K562 (cell line): ENCODE measurements around the gene TLE3. TPM values are rescaled to one million over a fixed set of nuclear protein-coding genes. Genes with fewer than 3 reads are reported as not detected.

Experiments used
- ATAC-seq: fragments of 200-7000 bp; cut with Tn5 transposase; 3 replicates; pipeline ENCODE4 v1.9.1; 2020; ENCODE audit warnings: moderate library complexity
- BruUV-seq: library from RNA; stranded (reverse); fragments of 400-500 nt; replicated peaks from 2 replicates; lab custom pipeline; 2021; lab: Mats Ljungman, UMichigan
- CTCF ChIA-PET: fragments of 300-600 bp; formaldehyde crosslinking; extraction: SDS; loops from one replicate; lab custom pipeline; 2021; ENCODE audit warnings: low intra/inter-chr PET ratio; lab: Yijun Ruan, JAX
- POLR2A ChIA-PET: fragments of 300-600, 350-650 bp; sonication (Branson Sonifier 250); formaldehyde crosslinking; extraction: SDS; loops from one replicate; lab custom pipeline; 2021; ENCODE audit warnings: antibody characterized with exemption, inconsistent platforms; lab: Yijun Ruan, JAX
- DNase-seq, 4 experiments: peaks; one replicate each; pipeline versions ENCODE4 v3.0.0 to v3.0.0-alpha.2; 2011 to 2018; ENCODE audit warnings: low spot score in 3 of 4, mixed read lengths in 3 of 4; ENCODE audit errors: extremely low read depth in 1 of 4
- FAIRE-seq: peaks from 2 replicates; lab custom pipeline; 2011; peaks lifted over from hg19 to GRCh38; lab: Jason Lieb, UNC
- H2AFZ ChIP-seq: 2 replicates; pipeline ENCODE4 v1.6.0; 2011; ENCODE audit warnings: low read depth, low read length, control low read depth, inconsistent platforms
- H3K27ac ChIP-seq: fragments of 200-600 bp; 3 replicates; pipeline ENCODE4 v1.8.0; 2011; ENCODE audit warnings: low read depth, mild to moderate bottlenecking, control low read depth, inconsistent platforms, low read length, moderate library complexity, mixed read lengths; ENCODE audit errors: extremely low read depth
- H3K27me3 ChIP-seq, 2 experiments: fragments of 300-600 bp in 1 of 2; 2 replicates in 1 of 2; 3 replicates in 1 of 2; pipeline versions ENCODE4 v1.6.0 to v1.8.0; 2011; ENCODE audit warnings: inconsistent platforms in 2 of 2, low read length in 2 of 2, mild to moderate bottlenecking in 1 of 2, mixed read lengths in 1 of 2, moderate library complexity in 1 of 2; ENCODE audit not compliant: control insufficient read depth in 2 of 2, insufficient read depth in 2 of 2
- H3K36me3 ChIP-seq: fragments of 300-600 bp; 3 replicates; pipeline ENCODE4 v1.8.0; 2011; ENCODE audit warnings: mild to moderate bottlenecking, low read length, inconsistent platforms; ENCODE audit not compliant: control insufficient read depth, insufficient read depth
- H3K4me1 ChIP-seq, 2 experiments: fragments of 200-600 bp in 1 of 2; replicated peaks in 1 of 2; 2 replicates in 1 of 2; 3 replicates in 1 of 2; pipeline versions ENCODE4 v1.5.1 to v1.8.0; 2011; ENCODE audit warnings: inconsistent platforms in 2 of 2, low read length in 2 of 2, mild to moderate bottlenecking in 1 of 2, mixed read lengths in 1 of 2, moderate library complexity in 1 of 2; ENCODE audit not compliant: control insufficient read depth in 2 of 2, insufficient read depth in 2 of 2
- H3K4me2 ChIP-seq: 2 replicates; pipeline ENCODE4 v1.6.1; 2011; ENCODE audit warnings: low read length, control low read depth, inconsistent platforms, mixed read lengths; ENCODE audit not compliant: insufficient read depth
- H3K4me3 ChIP-seq: fragments of 200-600 bp; sonication (generic), shearing (Covaris generic); 2 replicates; pipeline ENCODE4 v1.5.1; 2016; ENCODE audit warnings: control low read depth, inconsistent platforms
- H3K79me2 ChIP-seq: fragments of 200-600 bp; 3 replicates; pipeline ENCODE4 v1.8.0; 2011; ENCODE audit warnings: low read length, inconsistent platforms; ENCODE audit not compliant: control insufficient read depth, insufficient read depth
- H3K9ac ChIP-seq, 2 experiments: 2 replicates each; pipeline versions ENCODE4 v1.6.0 to v1.6.1; 2011; ENCODE audit warnings: low read depth in 2 of 2, low read length in 2 of 2, control low read depth in 1 of 2, inconsistent platforms in 1 of 2, mild to moderate bottlenecking in 1 of 2, mixed read lengths in 1 of 2; ENCODE audit not compliant: insufficient read depth in 1 of 2
- H3K9me1 ChIP-seq: one replicate; pipeline ENCODE4 v1.6.0; 2011; ENCODE audit warnings: inconsistent platforms, mild to moderate bottlenecking, low read length, moderate library complexity; ENCODE audit not compliant: control insufficient read depth, insufficient read depth
- H3K9me3 ChIP-seq: replicated peaks from 2 replicates; pipeline ENCODE4 v1.5.1; 2011; ENCODE audit warnings: low read depth, low read length, inconsistent platforms; ENCODE audit not compliant: control insufficient read depth, insufficient read depth
- H4K20me1 ChIP-seq: replicated peaks from 2 replicates; pipeline ENCODE4 v1.6.1; 2011; ENCODE audit warnings: low read length, inconsistent platforms, mixed read lengths; ENCODE audit not compliant: control insufficient read depth, insufficient read depth
- BRD4 ChIP-seq: fragments of 200-600 bp; sonication (generic); IDR thresholded peaks from 2 replicates; pipeline ENCODE4 v1.6.1; 2017; ENCODE audit warnings: inconsistent platforms
- HDAC8 ChIP-seq: fragments of 450-650 bp; IDR thresholded peaks from 2 replicates; pipeline ENCODE4 v1.6.1; 2016; ENCODE audit warnings: mild to moderate bottlenecking, missing genetic modification characterization, moderate library complexity, missing compliant biosample characterization
- ILK ChIP-seq: fragments of 450-650 bp; IDR thresholded peaks from 2 replicates; pipeline ENCODE4 v1.6.1; 2016; ENCODE audit warnings: missing genetic modification characterization, low read depth, mild to moderate bottlenecking, missing compliant biosample characterization, moderate library complexity, borderline replicate concordance
- MYC ChIP-seq, 2 experiments: fragments of 250-450 bp in 1 of 2; sonication (Bioruptor Pico) in 1 of 2; IDR thresholded peaks; 2 replicates each; pipeline versions ENCODE4 v1.5.1 to v1.6.1; 2012 to 2021; ENCODE audit warnings: low read depth in 2 of 2, borderline replicate concordance in 1 of 2, improper control_type of control experiment in 1 of 2, low read length in 1 of 2, mild to moderate bottlenecking in 1 of 2, moderate library complexity in 1 of 2
- PHB ChIP-seq: fragments of 250-450 bp; sonication (Bioruptor Pico); IDR thresholded peaks from 2 replicates; pipeline ENCODE4 v1.5.0; 2021
- SMAD4 ChIP-seq: fragments of 250-450 bp; sonication (Bioruptor Pico); conservative IDR thresholded peaks from 2 replicates; pipeline ENCODE4 v1.8.0; 2021; ENCODE audit warnings: inconsistent platforms, mild to moderate bottlenecking, moderate library complexity
- SREBF2 ChIP-seq: sonication (generic); formaldehyde crosslinking; IDR thresholded peaks from 2 replicates; pipeline ENCODE4 v1.4.0; 2020; ENCODE audit warnings: mild to moderate bottlenecking, missing genetic modification reagents
- SRSF7 ChIP-seq: fragments of 200-400 bp; formaldehyde crosslinking; optimal IDR thresholded peaks from 2 replicates; pipeline ENCODE3; 2017; ENCODE audit warnings: mild to moderate bottlenecking, low read depth, low read length
- ZC3H4 ChIP-seq: sonication (generic); formaldehyde crosslinking; IDR thresholded peaks from 2 replicates; pipeline ENCODE4 v1.9.0; 2021; ENCODE audit warnings: missing genetic modification reagents, borderline replicate concordance
- ZNF175 ChIP-seq: fragments of 200-800 bp; sonication (Bioruptor generic); IDR thresholded peaks from 2 replicates; pipeline ENCODE4 v1.6.1; 2016; ENCODE audit warnings: low read depth, mild to moderate bottlenecking, missing genetic modification characterization, missing compliant biosample characterization
- ZNF263 ChIP-seq: sonication (generic); formaldehyde crosslinking; IDR thresholded peaks from 2 replicates; pipeline ENCODE4 v1.8.0; 2022; ENCODE audit warnings: mild to moderate bottlenecking, missing genetic modification reagents, borderline replicate concordance
- ZNF280A ChIP-seq: fragments of 450-650 bp; IDR thresholded peaks from 2 replicates; pipeline ENCODE4 v1.6.1; 2018; ENCODE audit warnings: mild to moderate bottlenecking, low read depth; ENCODE audit not compliant: partially characterized antibody
- ZNF583 ChIP-seq: fragments of 250-450 bp; sonication (Bioruptor Pico); IDR thresholded peaks from 2 replicates; pipeline ENCODE4 v1.4.0; 2020
- WGBS: fragments of 100-300 bp; shearing (Covaris generic); methylation state at CpG from one replicate; pipeline ENCODE4 v1.1.6; 2016; ENCODE audit warnings: low coverage, mixed read lengths; ENCODE audit not compliant: insufficient coverage; ENCODE audit errors: missing lambda C conversion rate; 5-methylcytosine and 5-hydroxymethylcytosine counted together
- in situ Hi-C: fragments of 300-500 bp; cut with MboI; formaldehyde crosslinking; loops from 4 replicates; pipeline ENCODE4 v1.15.0; 2018; ENCODE audit warnings: inconsistent platforms, mixed read lengths
- intact Hi-C: fragments of 100-400 bp; cut with micrococcal nuclease; formaldehyde crosslinking; loops from 2 replicates; pipeline ENCODE4 v1.14.2; 2022
- polyA plus RNA-seq, 8 experiments: library from polyadenylated mRNA; depleted of rRNA in 4 of 8; stranded (reverse) in 5 of 8; unstranded in 3 of 8; fragments of >200 nt; fragmentation: Nextera tagmentation in 2 of 8; fragmentation: Illumina TruSeq in 1 of 8; extraction: Ambion mirVana in 2 of 8; extraction: Trizol in 1 of 8; gene quantifications; 2 replicates each; pipeline versions ENCODE4 v1.2.1 to v1.2.3, GENCODE V29; 2011 to 2014; ENCODE audit warnings: inconsistent platforms in 1 of 8, missing spikeins in 1 of 8
- total RNA-seq, 7 experiments: library from RNA; depleted of rRNA in 6 of 7; stranded (reverse); fragments of >200 nt in 6 of 7; fragmentation: Illumina TruSeq in 2 of 7; extraction: Trizol in 2 of 7; gene quantifications; 2 replicates each; pipeline versions ENCODE4 v1.2.1 to v1.2.3, GENCODE V29; 2011 to 2021; ENCODE audit warnings: low replicate concordance in 1 of 7

Gene TLE3
- total and polyA plus RNA-seq, 9 of the 15 experiments (the other 6 are each of a cell fraction or from before 2014, with no cell fraction given) = 1.5 to 84.2 (median 14.1) TPM

- H3K4me2 ChIP-seq = no peak overlapping the region
- no peaks in the 10 kb centered on the region for H3K27me3 ChIP-seq
- H2AFZ ChIP-seq = no peak overlapping the region
- TF ChIP-seq SMAD4 (CRISPR knock-in tag) (no peak), HDAC8 (tag) (no peak), ZNF583 (CRISPR knock-in tag) (no peak), ZNF280A (no peak), ZC3H4 (CRISPR knock-in tag) (no peak), ILK (tag) (no peak), SRSF7 (no peak), PHB (CRISPR knock-in tag) (no peak), BRD4 (no peak), MYC (IDR thresholded peaks at IDR 0.05; ENCODE audit: low read depth, low read length) (no peak), MYC (CRISPR knock-in tag; IDR thresholded peaks at IDR 0.05; ENCODE audit: borderline replicate concordance, low read depth) (no peak), SREBF2 (CRISPR knock-in tag) (no peak), ZNF263 (CRISPR knock-in tag) (no peak), ZNF175 (CRISPR knock-in tag) (no peak)
- intact Hi-C loops = no loop called here
- CTCF ChIA-PET = no interaction called here
- H3K27ac ChIP-seq = no peak overlapping the region
- peaks cover 98% of the 10 kb centered on the region for H3K36me3 ChIP-seq
- ATAC-seq (no peak), DNase-seq (no peak), FAIRE-seq (no peak)
- no TSS peak for BruUV-seq
- no peak overlapping the region for H3K9ac ChIP-seq
- H3K4me3 ChIP-seq = no peak overlapping the region
- H4K20me1 ChIP-seq = no peaks in the 10 kb centered on the region
- no peaks in the 10 kb centered on the region for H3K9me1 ChIP-seq
- no peaks in the 10 kb centered on the region; a peak in 1 of 5 replicates for H3K4me1 ChIP-seq
- H3K9me3 ChIP-seq = no peaks in the 10 kb centered on the region
- 88% methylated on average over 2 of the region's 2 CpGs for WGBS
- in situ Hi-C loops = no loop called here
- H3K79me2 ChIP-seq = no peaks in the 10 kb centered on the region
- POLR2A ChIA-PET = interaction anchor here (0.7 to 1.1 kb wide), 2 partner anchors 9 kb away, joined by 3 read pairs; no protein-coding TSS in a partner anchor
Observed at GRCh38 chr15:70067011-70067410, 30.7 kb downstream of the TLE3 start.
